HG03558 (cell line): Measurements from ENCODE around the gene PLRG1.

Experiments used
- ATAC-seq: cut with Tn5 transposase; IDR thresholded peaks from one replicate; pipeline ENCODE4 v1.9.1; 2021; ENCODE audit warnings: moderate number of reproducible peaks; ENCODE audit not compliant: unreplicated experiment; ENCODE audit errors: extremely low read depth

Gene PLRG1

DNA sequence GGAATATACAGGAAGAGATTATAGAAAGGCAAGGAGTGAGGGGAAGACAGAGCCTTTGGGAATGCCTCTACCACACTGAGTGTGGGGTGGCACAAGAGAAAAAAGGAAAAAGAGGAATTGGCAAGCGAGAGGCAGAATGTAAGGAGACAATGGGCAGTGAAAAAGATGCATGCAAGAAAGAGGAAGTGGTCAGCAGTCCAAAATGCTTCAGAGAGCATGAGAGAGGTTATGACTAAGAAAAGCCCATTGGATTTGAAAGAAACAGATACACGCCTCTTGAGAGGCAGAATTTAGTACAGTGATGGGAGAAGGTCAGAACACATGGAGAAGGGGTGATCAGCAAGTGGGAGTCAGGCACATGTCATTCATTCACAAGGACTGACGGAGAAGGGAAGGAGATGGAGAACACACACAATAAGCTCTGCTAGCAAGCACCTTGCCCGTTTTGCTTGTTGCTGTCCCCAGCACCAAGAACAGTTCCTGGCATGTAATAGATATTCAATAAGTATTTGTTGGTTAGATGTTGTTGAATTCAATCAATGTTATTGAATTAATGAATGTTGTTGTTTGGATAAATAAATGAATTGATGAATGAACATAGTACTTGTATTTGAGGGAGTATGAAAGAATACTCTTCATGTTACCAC lies 65.0 kb downstream of the PLRG1 start:
- ATAC-seq, result peak; percentile 95
